SKM-1 treated with dmso at 0.1 percent for 144 hours (cell line): ENCODE measurements around the gene TRIM23.

Experiments used
- DNase-seq: peaks from one replicate; lab custom pipeline; 2025; ENCODE audit not compliant: unreplicated experiment; lab: John Stamatoyannopoulos, UW

Gene TRIM23

GRCh38 chr5:65570598-65571226, 53.4 kb downstream of the TRIM23 start:
- DNase-seq = no peak

- no peak for DNase-seq
Observed at GRCh38 chr5:65566505-65566904, 57.6 kb downstream of the TRIM23 start.

GRCh38 chr5:65563777-65564176, 60.4 kb downstream of the TRIM23 start:
- DNase-seq = no peak

- DNase-seq = peak; percentile 89
Observed at GRCh38 chr5:65562731-65563701, 61.1 kb downstream of the TRIM23 start, which contains the start of the genes CENPK and PPWD1. CENPK (minus strand) TSS chr5:65563168; CDS start chr5:65554907, 8,261 bp downstream. PPWD1 (plus strand) TSS chr5:65563296; CDS start chr5:65563311, 15 bp downstream.

GRCh38 chr5:65556718-65557117, 67.4 kb downstream of the TRIM23 start:
- DNase-seq = no peak

GRCh38 chr5:65556181-65556580, 68.0 kb downstream of the TRIM23 start:
- DNase-seq = no peak

GRCh38 chr5:65555287-65555686, 68.8 kb downstream of the TRIM23 start:
- no peak for DNase-seq

- no peak for DNase-seq
Observed at GRCh38 chr5:65553941-65554340, 70.2 kb downstream of the TRIM23 start.

- no peak for DNase-seq
Observed at GRCh38 chr5:65548281-65548680, 75.9 kb downstream of the TRIM23 start.

GRCh38 chr5:65546141-65546540, 78.0 kb downstream of the TRIM23 start:
- DNase-seq = no peak

- no peak for DNase-seq
Observed at GRCh38 chr5:65544473-65544872, 79.7 kb downstream of the TRIM23 start.

- no peak for DNase-seq
Observed at GRCh38 chr5:65539827-65540226, 84.3 kb downstream of the TRIM23 start.
